Ishikawa (cell line): ENCODE results near the gene ANKRD44.

ENCODE experiments used
- CEBPB ChIP-seq: IDR thresholded peaks from 2 replicates; pipeline ENCODE4 v1.6.1; 2012
- CREB1 ChIP-seq: IDR thresholded peaks from 2 replicates; pipeline ENCODE4 v1.6.1; 2012; ENCODE audit warnings: low read depth
- EGR1 ChIP-seq: IDR thresholded peaks from 2 replicates; pipeline ENCODE4 v1.6.1; 2012
- EP300 ChIP-seq: IDR thresholded peaks from 2 replicates; pipeline ENCODE4 v1.6.1; 2012; ENCODE audit warnings: borderline replicate concordance
- NFIC ChIP-seq: IDR thresholded peaks from 2 replicates; pipeline ENCODE4 v1.6.1; 2012
- RAD21 ChIP-seq: IDR thresholded peaks from 2 replicates; pipeline ENCODE4 v1.6.1; 2012; ENCODE audit warnings: low read depth
- TAF1 ChIP-seq: IDR thresholded peaks from 2 replicates; pipeline ENCODE4 v1.6.1; 2012; ENCODE audit warnings: low read depth, mild to moderate bottlenecking
- TEAD4 ChIP-seq: IDR thresholded peaks from 2 replicates; pipeline ENCODE4 v1.6.1; 2012
- YY1 ChIP-seq: IDR thresholded peaks from 2 replicates; pipeline ENCODE4 v1.6.1; 2012; ENCODE audit warnings: low read depth
- ZBTB7A ChIP-seq: IDR thresholded peaks from 2 replicates; pipeline ENCODE4 v1.6.1; 2012; ENCODE audit warnings: low read depth
- TF ChIP-seq, protein P1 (sequence below): IDR thresholded peaks from 2 replicates; pipeline ENCODE4 v1.6.1; 2012; ENCODE audit warnings: low read depth, mild to moderate bottlenecking
- TF ChIP-seq, protein P2 (sequence below): IDR thresholded peaks from 2 replicates; pipeline ENCODE4 v1.6.1; 2012

DNA sequence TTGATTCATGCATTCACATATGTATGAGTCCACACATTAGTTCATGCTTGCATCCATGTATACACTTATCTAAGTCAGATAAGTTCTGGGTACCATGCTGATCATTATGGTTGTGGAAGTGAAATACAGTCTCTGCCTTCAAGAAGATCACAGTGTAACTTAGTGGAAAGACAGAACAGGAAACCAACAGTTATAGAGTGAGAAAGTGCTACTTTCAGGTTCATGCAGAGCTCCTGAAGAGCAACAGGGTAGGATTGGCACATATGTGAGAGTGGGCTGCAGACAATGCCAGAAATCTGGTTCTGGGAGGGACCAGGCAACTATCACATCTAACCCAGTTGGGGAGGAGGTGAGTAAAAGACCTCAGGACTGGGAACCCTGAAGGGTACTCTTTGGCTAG, 348.7 kb downstream of the ANKRD44 start:
- TF ChIP-seq, protein P1, sequence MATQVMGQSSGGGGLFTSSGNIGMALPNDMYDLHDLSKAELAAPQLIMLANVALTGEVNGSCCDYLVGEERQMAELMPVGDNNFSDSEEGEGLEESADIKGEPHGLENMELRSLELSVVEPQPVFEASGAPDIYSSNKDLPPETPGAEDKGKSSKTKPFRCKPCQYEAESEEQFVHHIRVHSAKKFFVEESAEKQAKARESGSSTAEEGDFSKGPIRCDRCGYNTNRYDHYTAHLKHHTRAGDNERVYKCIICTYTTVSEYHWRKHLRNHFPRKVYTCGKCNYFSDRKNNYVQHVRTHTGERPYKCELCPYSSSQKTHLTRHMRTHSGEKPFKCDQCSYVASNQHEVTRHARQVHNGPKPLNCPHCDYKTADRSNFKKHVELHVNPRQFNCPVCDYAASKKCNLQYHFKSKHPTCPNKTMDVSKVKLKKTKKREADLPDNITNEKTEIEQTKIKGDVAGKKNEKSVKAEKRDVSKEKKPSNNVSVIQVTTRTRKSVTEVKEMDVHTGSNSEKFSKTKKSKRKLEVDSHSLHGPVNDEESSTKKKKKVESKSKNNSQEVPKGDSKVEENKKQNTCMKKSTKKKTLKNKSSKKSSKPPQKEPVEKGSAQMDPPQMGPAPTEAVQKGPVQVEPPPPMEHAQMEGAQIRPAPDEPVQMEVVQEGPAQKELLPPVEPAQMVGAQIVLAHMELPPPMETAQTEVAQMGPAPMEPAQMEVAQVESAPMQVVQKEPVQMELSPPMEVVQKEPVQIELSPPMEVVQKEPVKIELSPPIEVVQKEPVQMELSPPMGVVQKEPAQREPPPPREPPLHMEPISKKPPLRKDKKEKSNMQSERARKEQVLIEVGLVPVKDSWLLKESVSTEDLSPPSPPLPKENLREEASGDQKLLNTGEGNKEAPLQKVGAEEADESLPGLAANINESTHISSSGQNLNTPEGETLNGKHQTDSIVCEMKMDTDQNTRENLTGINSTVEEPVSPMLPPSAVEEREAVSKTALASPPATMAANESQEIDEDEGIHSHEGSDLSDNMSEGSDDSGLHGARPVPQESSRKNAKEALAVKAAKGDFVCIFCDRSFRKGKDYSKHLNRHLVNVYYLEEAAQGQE = no peak
- TF ChIP-seq ZBTB7A = no peak
- no peak for TF ChIP-seq EP300
- no peak for TF ChIP-seq TAF1
- no peak for TF ChIP-seq RAD21
- TF ChIP-seq, protein P2, sequence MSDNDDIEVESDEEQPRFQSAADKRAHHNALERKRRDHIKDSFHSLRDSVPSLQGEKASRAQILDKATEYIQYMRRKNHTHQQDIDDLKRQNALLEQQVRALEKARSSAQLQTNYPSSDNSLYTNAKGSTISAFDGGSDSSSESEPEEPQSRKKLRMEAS = no peak
- no peak for TF ChIP-seq TEAD4
- no peak for TF ChIP-seq CREB1
- TF ChIP-seq EGR1 = no peak
- TF ChIP-seq YY1 = no peak
- TF ChIP-seq NFIC = no peak
- no peak for TF ChIP-seq CEBPB
